Right forelimb (tissue), 1 donor: Measurements from ENCODE around the gene TP53TG5.

Source experiments
- DNase-seq: peaks from one replicate; pipeline ENCODE4 v3.0.0-alpha.2; 2018

The TP53TG5 gene

DNA sequence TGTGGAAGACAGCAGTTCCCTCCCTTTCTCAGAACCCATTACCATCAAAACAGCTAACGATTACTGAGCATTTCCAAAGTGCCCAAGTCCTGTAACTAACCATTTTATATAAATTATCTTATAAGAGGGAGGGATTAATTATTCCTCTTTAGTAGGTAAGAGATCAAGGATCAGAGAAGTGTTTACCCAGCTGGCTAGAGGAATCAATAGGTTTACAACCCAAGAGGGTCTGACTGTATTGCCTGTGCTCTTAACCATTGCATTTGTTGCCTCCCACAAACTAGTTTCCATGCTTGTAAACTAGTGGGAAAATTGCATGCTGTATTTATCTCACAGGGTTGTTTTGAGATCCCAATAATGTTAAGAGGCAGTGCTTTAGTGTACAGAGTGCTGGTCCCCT, 26.3 kb upstream of the TP53TG5 start:
- no peak for DNase-seq

DNA sequence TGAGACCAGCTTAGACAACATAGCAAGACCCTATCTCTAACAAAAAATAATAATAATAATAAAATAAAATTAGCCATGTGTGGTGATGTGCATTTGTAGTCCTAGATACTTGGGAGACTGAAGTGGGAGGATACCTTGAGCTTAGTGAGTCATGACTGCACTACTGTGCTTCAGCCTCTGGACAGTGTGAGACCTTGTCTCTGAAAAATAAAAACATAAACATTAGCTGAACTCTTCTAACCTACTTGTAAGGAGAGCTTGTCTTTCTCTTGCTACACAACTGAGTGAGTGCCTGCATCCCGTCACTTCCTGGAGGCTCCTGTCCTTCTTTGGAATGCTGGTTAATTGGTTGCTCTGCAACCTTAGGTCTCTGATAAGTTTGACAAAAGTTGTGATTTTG, 24.8 kb upstream of the TP53TG5 start:
- no peak for DNase-seq

DNA sequence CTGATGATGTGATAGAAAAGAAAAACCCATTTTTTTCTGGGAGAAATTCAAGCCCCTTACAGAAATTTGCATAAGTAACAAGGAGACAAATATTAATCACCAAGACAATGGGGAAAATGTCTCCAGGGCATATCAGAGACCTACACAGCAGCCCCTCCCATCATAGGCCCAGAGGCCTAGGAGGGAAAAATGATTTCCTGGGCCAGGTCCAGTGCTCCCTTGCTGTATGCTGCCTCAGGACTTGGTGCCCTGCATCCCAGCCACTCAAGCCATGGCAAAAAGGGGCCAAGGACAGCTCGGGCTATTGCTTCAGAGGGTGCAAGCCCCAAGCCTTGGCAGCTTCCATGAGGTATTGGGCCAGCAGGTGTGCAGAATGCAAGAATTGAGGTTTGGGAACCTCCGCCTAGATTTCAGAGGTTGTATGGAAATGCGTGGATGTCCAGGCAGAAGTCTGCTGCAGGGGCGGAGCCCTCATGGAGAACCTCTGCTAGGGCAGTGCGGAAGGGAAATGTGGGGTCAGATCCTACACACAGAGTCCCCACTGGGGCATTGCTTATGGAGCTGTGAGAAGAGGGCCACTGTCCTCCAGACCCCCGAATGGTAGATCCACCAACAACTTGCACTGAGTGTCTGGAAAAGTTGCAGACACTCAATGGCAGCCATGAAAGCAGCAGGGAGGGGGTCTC, 22.4 kb upstream of the TP53TG5 start:
- DNase-seq, result no peak

DNA sequence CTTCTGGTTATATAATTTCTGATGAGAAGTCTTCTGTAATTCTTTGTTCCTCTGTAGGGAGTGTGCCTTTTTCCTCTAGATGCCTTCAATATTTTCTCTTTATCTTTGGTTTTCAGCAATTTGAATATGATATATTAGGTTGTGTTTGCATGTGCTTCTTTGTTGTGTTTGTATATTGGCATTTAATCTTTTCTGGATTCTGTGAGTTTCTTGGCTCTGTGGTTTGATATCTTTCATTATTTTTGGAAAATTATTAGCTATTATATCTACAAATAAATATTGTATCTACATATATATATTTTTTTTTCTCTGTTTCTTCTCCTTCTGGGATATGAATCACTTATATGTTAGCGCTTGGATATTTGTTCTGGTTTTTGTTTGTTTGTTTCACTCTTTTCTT, 20.9 kb upstream of the TP53TG5 start:
- no peak for DNase-seq

DNA sequence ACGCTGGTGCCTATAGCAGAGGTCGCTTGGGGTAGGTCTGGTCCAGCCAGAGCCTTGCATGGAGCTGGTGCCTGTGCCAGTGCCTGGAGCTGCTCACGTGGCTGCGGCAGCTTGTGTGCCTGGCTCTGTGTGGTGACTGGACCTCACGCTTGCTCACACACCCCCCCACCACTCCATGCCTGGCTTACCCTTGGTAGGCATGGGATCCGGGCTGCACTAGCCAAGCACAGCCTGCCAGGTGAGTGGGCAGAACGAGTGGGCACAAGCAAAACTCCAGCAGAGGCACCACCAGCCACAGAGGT, 16.9 kb upstream of the TP53TG5 start:
- no peak for DNase-seq

DNA sequence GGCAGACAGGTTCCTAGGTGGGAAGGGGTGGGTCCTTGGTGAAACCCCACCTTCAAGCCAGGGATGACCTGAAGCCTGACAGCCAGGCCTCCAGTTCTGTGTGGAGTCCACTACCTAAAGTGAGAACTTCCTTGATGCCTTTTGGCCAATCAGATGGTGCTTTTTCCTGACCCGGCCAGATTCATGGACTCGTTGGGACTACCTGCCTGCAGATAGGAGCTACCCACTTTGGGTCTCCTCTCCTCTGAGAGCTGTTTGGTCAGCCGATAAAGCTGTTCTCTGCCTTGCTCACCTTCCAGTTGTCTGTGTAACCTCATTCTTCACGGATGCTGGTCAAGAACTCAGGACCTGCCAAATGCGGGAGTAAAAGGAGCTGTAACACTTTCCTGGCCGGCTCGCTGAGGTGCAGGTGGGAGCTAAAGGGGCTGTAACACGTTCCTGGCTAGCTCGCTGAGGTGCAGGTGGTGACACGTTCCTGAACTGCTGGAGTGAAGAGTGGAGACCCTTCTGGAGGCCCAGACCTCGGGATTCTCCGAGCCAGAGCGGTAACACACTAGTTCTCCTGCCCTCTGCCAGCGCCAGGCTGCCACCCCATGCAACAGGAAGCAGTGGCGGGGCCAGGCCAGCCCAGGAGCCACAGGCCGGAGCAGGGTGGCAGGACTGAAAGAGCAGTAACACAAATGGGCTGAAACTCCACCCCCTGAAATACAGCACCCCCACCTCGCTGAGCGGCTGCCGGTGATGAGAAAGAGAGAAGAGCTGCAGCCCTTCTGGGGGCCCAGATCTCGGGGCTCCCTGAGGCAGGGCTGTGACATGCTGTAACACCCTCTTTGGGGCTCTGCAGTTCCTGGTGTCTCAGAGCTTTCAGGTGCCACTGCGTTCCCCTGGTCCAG, 16.3 kb upstream of the TP53TG5 start:
- no peak for DNase-seq

DNA sequence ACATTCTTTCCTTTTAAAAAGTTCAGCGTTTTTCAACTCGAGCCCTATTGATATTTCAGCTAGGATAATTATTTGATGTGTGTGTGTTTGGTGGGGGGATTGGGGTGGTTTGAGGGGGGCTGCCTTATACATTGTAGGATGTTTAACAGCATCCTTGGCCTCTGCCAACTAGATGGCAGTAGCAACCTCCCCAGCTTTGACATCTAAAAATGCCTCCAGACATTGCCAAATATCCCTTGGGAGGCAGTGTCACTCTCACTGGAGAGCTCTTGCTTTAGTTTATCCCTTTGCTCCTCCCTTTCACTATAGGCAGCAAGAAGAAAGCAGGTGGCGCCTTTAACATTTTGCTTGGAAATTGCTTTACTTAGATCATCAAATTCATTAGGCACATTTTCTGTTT, 14.6 kb upstream of the TP53TG5 start:
- no peak for DNase-seq

DNA sequence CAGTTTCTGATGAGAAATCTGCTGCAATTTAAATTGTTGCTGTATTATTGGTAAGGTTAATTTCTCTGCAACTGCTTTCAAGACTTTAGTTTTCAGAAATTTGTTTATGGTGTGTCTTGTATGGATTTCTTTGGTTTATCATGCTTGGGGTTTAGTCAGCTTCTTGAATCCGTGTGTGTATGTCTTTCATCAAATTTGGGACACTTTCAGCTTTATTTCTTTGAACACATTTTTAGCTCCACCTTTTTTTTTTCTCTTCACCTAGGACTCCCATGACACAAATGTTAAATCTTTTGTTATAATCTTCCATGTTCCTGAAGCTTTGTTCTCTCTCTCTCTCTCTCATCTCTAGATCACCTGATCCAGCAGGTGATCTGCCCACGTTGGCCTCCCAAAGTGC, 13.4 kb upstream of the TP53TG5 start:
- DNase-seq, result no peak

DNA sequence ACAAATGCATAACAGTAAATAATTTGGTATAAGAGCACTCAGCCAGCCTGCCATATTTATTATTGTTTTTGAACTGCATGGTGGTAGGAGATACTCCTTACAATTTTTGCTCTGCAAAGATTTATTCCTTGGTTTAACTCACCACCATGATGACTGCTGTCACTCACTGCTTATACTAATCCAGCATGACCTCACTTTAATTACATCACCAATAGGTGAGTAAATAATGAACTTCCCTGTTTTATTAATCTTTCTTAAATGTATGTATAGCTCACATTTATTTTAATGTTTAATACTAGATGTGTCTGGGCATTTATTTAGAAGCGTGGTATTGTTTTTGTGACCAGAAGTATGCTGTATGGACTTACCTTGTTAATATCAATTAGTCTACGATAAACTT, 12.8 kb upstream of the TP53TG5 start:
- no peak for DNase-seq

DNA sequence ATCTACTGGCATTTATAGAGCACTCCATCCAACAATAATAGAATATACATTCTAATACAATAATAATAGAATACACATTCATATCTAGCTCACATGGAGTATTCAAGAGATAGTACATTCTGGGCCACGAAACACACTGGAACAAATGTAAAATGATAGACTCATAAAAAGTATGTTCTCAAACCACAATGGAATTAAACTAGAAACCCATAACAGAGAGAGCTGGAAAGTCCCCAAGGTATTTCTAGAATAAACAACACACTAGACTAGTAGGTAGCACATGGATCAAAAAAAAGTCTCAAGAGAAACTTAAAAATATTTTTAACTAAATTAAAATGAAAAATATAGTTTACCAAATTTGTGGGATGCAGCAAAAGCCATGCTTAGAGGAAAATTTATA, 9.1 kb upstream of the TP53TG5 start:
- no peak for DNase-seq

DNA sequence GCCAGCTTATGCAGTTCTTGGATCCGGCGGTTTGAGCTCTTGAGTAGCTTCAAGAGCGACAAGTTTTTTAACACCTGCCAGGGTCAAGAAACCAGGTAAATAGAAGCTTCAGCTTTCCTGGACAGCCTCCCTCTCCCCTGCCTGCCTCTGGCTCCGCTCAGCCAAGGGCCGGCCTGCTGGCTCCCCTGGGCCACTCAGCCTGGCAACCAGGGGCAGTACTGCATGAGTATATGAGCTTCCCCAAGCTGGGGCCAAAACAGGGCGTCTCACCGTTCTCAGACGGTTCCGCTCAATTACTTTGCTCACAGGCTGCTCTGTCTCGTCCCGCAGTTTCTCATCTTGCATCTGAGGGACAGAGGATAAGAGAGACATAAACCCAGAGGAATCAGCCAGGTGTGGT, 856 bp downstream of the TP53TG5 start:
- DNase-seq, result no peak

DNA sequence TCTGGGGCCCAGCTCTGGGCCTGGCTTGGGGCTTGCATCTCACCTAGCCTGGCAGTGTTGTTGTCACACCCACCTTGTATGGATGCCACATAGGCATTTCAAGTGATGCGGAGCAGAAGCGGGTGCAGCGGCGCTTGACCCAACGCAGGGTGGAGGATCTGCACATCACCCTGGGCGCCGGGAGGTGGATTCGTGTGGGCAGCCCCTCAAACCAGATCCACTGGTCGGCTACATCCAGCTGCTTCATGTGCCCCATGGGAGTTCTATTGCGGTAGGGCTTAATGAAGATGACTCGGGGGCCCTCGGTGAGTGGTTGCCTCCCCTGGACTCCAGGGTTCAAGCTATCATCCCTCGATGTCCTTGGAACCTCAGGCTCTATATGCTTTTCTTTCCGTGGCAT, 3.2 kb downstream of the TP53TG5 start:
- DNase-seq, result no peak

DNA sequence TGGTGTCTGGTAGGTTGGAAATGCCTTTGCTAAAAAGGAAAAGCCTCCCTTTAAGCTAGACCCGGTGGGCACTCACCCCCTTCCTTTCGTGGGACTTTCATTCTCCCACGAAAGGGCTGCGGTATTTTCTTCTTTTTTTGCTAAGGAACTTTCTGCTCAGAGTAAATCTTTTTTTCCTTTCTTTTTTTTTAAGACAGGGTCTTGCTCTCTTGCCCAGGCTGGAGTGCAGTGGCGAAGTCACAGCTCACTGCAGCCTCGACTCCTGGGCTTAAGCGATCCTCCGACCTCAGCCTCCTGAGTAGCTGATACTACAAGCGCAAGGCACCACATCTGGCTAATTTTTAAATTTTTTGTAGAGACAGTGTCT, 4.0 kb downstream of the TP53TG5 start:
- DNase-seq, result no peak

DNA sequence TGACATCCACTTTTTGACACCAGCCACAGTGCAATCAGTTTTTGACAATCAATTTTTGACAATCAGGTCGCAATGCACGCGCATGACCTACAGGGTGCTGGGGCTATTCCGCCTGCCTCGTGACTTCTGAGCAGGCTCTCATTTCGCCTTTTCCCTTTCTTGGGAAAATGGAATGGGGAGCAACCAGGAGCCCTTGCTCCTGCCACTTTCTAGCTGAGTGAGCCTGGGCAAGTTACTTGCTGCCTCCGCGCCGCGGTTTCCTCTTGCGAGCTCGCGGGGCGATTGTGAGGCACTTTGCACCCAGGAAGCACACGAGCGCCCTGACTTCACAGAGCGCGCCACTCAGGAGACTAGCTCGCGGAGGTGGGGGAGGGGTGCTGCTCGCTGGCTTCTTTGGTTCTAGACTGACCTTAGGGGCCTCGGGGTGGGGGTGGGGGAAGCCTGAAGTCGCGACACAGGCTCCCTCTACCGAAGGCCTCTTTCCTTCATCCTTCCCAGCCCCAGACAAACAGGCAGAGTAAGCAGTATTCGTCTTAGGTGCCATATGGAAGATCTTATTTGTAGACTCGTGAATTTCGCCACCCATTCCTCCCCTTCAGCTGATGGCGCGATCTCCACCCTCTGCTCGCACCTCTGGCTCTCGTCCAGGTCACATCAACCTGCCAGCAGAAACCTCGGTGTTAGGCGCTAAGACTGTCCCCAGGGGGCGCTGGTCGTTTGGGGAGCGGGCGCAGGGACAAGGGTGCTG, 4.6 kb downstream of the TP53TG5 start:
- DNase-seq, result peak; percentile 82

DNA sequence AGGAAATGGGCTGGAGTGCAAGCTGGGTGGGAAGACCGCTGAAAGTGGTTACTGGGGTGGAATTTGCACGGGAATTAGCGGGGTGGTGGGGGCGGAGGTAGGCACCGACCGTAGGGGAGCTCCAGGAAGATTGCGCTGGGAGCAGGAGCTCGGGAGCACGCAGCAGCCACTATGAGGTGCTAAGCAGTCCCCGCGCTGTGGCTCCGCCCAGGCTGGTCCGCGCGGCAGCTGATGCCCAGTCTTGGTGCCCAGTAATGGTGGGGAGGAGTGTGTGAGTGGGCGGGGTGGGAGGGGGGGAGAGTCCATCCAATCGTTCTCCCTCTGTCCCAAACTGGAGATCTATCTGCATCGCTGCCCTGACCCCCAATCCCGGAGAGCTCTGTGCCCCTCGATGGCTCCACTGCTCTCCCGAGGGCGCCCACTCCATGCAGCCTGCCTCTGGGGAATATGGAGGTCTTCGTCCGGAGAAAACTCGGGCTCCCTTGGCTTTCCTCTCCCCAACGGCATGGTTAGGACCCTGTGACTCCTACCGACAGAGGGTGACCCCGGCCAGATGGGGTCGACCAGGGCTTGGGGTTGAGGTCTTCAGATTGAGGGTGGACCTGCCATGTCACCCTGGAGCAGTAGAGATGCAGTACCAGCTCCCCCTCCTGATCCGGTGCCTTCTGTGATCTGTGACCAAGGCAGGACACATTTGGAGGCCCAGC, 5.3 kb downstream of the TP53TG5 start:
- no peak for DNase-seq

DNA sequence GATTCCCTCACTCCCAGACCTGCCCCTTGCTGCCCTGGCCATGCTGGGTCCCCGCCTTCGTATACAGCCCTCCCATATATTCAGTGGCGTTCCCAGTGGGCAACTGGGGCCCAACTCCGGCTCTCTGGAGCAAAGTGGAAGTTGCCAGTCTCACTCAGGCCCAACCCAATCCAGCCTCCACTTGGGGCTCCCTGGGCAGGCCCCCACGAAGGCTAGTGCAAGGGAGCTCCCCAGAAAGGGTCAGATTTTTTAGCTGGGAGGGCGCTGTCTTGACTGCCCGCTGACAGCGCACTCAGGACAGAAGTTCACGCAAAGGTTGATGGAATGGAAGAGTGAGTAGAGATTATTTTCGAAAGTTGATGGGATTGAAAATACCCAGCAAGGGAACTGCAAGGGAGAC, 5.9 kb downstream of the TP53TG5 start:
- no peak for DNase-seq

DNA sequence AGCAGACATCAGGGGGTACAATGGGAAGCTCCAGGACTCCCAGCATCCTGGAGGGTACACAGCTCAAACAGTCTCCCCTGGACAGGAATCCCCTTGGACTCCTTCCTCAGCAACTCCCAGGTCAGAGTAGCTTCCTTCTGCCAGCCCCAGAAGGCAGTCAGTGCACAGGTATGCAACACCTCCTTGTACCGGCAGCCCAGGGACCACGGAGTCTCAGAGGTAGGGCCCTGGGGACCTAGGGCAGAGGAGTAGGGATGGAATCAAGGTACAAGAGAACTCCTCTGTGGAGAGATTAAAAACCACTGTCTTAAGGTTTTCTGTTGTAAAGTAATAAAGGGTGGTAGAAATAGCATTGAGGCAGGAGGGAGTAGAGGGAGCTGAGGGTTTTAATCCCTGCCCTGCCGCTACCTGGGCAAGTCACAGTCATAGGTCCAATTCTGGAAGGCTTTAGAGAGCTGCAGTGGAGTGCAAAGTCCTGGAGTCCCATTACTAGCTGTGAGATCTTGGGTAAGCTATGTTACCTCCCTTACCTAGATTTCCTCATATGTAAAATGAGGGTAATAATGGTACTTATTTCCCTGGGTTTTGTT, 7.5 kb downstream of the TP53TG5 start:
- DNase-seq, result no peak

DNA sequence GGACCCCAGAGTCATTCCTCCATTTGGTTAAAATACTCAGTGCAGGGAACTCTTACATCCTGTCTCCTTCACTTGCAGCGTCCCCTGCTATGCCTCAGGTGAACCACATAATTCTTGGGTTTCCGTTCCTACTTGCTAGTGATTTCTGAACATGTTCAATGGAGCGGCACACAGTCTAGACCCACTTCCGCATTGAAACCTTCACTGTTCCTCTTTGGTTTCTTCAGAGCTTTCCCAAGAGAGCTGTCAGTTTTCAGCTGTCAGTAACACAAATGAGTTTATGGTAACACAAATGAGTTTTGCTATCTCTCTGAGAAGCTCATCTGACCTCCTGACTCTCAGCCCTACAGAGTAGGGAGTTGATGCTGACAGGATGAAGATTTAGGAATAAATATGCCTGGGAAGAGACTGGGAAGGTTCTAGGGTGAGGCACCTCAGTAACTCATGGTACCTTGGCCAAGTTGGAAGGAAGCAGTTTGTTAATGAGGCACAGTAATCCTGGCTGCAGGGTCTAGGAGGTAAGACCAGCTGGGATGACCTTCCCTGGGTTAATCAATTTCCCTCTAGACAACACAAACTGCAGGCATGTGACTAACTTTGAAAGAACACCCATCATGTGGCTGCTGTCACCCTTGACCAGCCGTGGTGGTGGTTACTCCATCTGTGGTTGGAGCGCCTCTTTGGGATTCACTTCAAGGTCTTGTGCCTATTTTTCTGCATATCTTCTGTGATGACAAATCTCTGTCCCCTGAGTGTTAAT, 9.7 kb downstream of the TP53TG5 start:
- DNase-seq, result no peak

DNA sequence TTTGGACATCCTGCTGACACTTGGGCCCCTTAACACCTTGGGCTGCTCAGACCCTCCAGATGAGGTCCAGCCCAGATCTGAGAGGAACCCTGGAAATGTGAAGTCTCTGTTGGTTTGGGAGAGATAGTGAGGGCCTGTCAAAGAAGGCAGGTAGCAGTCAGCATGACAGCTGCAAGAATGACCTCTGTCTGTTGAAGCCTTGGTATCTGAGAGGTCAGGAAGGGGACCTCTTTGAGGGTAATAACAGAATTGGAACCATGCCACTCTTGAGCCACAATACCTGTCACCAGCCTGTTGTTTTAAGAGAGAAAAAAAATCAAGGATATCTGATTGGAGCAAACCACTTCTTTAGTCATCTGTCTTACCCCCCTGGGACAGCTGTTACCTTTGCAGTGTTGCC, 11.0 kb downstream of the TP53TG5 start:
- no peak for DNase-seq

DNA sequence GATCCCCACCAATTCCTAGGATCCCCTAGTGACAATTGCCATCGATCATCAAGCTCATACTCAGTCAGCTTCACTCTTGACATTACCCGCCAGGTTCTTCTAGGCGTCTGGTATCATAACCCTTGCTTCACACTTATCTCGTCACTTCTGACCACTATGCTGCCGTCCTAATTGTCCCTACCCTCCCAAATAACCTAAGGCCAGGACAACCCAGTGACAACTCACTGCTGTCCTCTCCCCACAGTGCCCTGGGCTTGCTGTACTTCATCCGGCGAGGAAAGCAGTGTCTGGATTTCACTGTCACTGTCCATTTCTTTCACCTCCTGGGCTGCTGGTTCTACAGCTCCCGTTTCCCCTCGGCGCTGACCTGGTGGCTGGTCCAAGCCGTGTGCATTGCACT, 11.5 kb downstream of the TP53TG5 start:
- DNase-seq, result no peak

DNA sequence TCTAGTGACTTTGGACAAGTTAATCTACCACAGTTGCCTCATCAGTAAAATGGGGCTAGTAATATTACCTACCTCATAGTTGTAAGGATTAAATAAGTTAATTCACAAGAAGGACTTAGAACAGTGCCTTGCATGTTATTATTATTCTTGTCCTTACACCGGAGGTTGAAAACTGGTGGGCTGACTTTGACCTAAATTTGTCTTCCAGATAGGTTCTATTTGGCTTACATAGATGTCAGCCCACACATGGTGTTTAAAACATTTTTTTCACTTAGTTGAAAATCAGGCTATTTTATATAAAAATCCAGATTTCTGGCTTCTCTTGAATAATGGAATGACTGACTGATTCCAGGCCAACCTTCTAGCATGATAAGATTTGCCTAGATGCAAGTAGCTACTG, 11.9 kb downstream of the TP53TG5 start:
- no peak for DNase-seq

DNA sequence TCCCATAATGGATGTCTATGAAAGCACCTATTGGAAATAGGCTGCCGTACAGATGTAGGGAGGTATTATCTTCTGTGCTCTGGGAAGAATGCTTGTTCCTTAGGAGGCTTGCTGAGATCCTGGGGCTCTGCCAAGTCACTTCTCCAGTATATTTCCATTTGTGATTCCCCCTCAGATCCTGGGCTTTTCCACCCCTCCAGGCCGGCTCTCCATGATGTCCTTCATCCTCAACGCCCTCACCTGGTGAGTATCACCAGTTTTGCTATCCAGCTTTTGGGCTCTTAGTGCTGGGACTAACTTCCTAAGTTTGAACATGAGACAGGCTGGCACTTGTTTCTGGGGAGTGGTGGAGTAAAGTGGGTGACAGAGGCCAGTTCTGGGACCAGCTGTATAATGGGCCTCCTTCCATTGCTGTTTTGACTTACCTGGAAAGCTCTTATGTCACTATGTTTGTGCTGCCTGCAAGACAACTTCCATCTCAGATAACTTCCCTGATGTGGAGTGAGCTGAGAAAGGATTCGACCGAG, 12.6 kb downstream of the TP53TG5 start:
- DNase-seq, result no peak
